Thoracic aorta (tissue), 2 donors: ENCODE results near the gene CD151. TPM values are rescaled to one million over a fixed set of nuclear protein-coding genes. Genes with fewer than 3 reads are reported as not detected.

Source experiments
- ATAC-seq: fragments of 150-250 bp; one replicate; pipeline ENCODE4 v1.8.0; 2017; ENCODE audit warnings: low read depth; ENCODE audit not compliant: insufficient number of reproducible peaks, low FRiP score
- DNase-seq: peaks from one replicate; pipeline ENCODE4 v3.0.0-alpha.2; 2020; ENCODE audit warnings: low spot score
- H3K27ac ChIP-seq, 2 donors: fragments of 200-600 bp; sonication (generic); 1 replicate in 1 of 2; 2 replicates in 1 of 2; pipeline ENCODE4 v1.5.1; 2016; ENCODE audit warnings: mild to moderate bottlenecking in 2 of 2, moderate library complexity in 2 of 2
- H3K27me3 ChIP-seq: fragments of 200-600 bp; sonication (generic); replicated peaks from 2 replicates; pipeline ENCODE4 v1.6.0; 2016; ENCODE audit warnings: mild to moderate bottlenecking; ENCODE audit not compliant: insufficient read depth
- H3K36me3 ChIP-seq: fragments of 200-600 bp; sonication (generic); one replicate; pipeline ENCODE4 v1.5.1; 2016
- H3K4me1 ChIP-seq, 2 donors: fragments of 200-600 bp; sonication (generic); 1 replicate in 1 of 2; 2 replicates in 1 of 2; pipeline versions ENCODE4 v1.5.1 to v1.6.0; 2016; ENCODE audit warnings: low read depth in 2 of 2, mild to moderate bottlenecking in 1 of 2; ENCODE audit not compliant: control insufficient read depth in 1 of 2
- H3K4me3 ChIP-seq: fragments of 200-600 bp; sonication (generic); 2 replicates; pipeline ENCODE4 v1.5.1; 2016; ENCODE audit warnings: mild to moderate bottlenecking
- H3K9me3 ChIP-seq: fragments of 200-600 bp; sonication (generic); 2 replicates; pipeline ENCODE4 v1.5.1; 2016
- total RNA-seq, 2 donors: library from RNA; depleted of rRNA; stranded (reverse); fragments of >200 nt; gene quantifications; one replicate each; pipeline versions ENCODE4 v1.1.0 to v1.2.3, GENCODE V29; 2016
- TF ChIP-seq, protein P1 (sequence below): fragments of 200-600 bp; sonication (generic); IDR thresholded peaks from one replicate; pipeline ENCODE4 v1.5.1; 2019; ENCODE audit warnings: antibody characterized with exemption

The CD151 gene
- total RNA-seq, 2 donors from 2014 or later, result 532 to 1,455 TPM

DNA sequence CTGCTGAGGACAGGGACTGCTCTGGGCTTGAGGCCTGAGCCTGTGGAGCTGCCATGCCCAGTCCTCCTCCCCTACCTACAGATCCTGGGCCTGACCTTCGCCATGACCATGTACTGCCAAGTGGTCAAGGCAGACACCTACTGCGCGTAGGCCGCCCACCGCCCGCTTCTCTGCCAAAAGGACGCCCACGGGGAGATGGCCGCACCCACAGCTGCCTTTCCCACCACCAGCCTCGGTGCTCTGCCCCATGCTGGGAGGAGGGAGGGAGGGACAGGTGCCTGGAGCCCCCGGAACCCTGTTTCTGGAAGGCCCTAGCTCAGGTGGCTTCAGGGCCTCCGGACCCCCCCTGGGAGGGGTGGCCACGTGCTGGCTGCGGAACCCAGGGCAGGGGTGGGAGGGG, 33.7 kb downstream of the CD151 start:
- no peaks in the 10 kb centered on the region for H3K4me1 ChIP-seq
- no peak for ATAC-seq
- TF ChIP-seq, protein P1, sequence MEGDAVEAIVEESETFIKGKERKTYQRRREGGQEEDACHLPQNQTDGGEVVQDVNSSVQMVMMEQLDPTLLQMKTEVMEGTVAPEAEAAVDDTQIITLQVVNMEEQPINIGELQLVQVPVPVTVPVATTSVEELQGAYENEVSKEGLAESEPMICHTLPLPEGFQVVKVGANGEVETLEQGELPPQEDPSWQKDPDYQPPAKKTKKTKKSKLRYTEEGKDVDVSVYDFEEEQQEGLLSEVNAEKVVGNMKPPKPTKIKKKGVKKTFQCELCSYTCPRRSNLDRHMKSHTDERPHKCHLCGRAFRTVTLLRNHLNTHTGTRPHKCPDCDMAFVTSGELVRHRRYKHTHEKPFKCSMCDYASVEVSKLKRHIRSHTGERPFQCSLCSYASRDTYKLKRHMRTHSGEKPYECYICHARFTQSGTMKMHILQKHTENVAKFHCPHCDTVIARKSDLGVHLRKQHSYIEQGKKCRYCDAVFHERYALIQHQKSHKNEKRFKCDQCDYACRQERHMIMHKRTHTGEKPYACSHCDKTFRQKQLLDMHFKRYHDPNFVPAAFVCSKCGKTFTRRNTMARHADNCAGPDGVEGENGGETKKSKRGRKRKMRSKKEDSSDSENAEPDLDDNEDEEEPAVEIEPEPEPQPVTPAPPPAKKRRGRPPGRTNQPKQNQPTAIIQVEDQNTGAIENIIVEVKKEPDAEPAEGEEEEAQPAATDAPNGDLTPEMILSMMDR, result no peak
- no peaks in the 10 kb centered on the region for H3K9me3 ChIP-seq
- H3K27me3 ChIP-seq, result no peaks in the 10 kb centered on the region
- no peak overlapping the region for H3K27ac ChIP-seq
- DNase-seq, result no peak
- H3K4me3 ChIP-seq, result no peak overlapping the region
- peaks cover 6% of the 10 kb centered on the region for H3K36me3 ChIP-seq

GRCh38 chr11:867856-868358, 35.2 kb downstream of the CD151 start:
- Histone ChIP-seq H3K36me3 (peaks cover 6% of the 10 kb centered on the region), H3K27me3 (no peaks in the 10 kb centered on the region), H3K27ac (no peak overlapping the region), H3K9me3 (no peaks in the 10 kb centered on the region), H3K4me3 (no peak overlapping the region), H3K4me1 (no peaks in the 10 kb centered on the region)
- no peak for DNase-seq
- no peak for ATAC-seq
- TF ChIP-seq, protein P1, result no peak

- ATAC-seq, result no peak
- TF ChIP-seq, protein P1, result no peak
- Histone ChIP-seq H3K36me3 (peaks cover 6% of the 10 kb centered on the region), H3K4me3 (no peak overlapping the region), H3K9me3 (no peaks in the 10 kb centered on the region), H3K4me1 (no peaks in the 10 kb centered on the region), H3K27ac (no peak overlapping the region), H3K27me3 (no peaks in the 10 kb centered on the region)
- no peak for DNase-seq
These were observed 35.6 kb downstream of the CD151 start for GRCh38 chr11:868394-868793.

DNA sequence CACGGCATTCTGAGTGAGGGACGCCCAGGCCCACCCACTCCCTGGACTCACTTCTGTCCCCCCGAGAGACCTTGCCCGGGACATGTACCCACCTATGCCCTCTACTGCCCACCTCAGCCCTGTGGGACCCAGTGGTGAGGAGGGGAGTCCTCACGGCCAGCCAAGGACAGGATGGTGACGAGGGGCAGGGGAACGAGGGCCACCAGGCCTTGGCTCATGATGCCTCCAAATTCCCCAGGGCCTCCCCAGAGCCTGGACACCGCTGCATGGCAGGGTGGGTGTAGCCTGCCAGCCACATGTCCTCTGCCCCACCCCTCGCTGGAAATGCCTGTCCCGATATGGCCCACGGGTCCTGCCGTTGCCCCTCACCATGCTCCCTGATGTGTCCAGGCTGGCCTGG, 36.0 kb downstream of the CD151 start:
- DNase-seq (no peak), ATAC-seq (no peak)
- Histone ChIP-seq H3K4me3 (no peak overlapping the region), H3K9me3 (no peaks in the 10 kb centered on the region), H3K27ac (no peak overlapping the region), H3K36me3 (peaks cover 6% of the 10 kb centered on the region), H3K4me1 (no peaks in the 10 kb centered on the region), H3K27me3 (no peaks in the 10 kb centered on the region)
- TF ChIP-seq, protein P1, result no peak

GRCh38 chr11:869399-870126, 36.8 kb downstream of the CD151 start:
- Histone ChIP-seq H3K27me3 (no peaks in the 10 kb centered on the region), H3K27ac (no peak overlapping the region), H3K9me3 (no peaks in the 10 kb centered on the region), H3K4me3 (no peak overlapping the region), H3K36me3 (peaks cover 6% of the 10 kb centered on the region), H3K4me1 (no peaks in the 10 kb centered on the region)
- ATAC-seq (no peak), DNase-seq (no peak)
- TF ChIP-seq, protein P1, result no peak
